WTC11 (cell line): Measurements from ENCODE around the gene FAU. TPM values are rescaled to one million over a fixed set of nuclear protein-coding genes. Genes with fewer than 3 reads are reported as not detected.

Experiments used
- CREB1 ChIP-seq: sonication (generic); formaldehyde crosslinking; IDR thresholded peaks from 2 replicates; pipeline ENCODE4 v1.8.0; 2023; ENCODE audit warnings: mild to moderate bottlenecking, missing genetic modification reagents
- CTCF ChIP-seq: fragments of 200-600 bp; IDR thresholded peaks from 2 replicates; pipeline ENCODE4 v1.8.0; 2022; ENCODE audit warnings: antibody characterized with exemption
- E2F4 ChIP-seq: sonication (generic); formaldehyde crosslinking; IDR thresholded peaks from 2 replicates; pipeline ENCODE4 v1.8.1; 2022; ENCODE audit warnings: low read depth, mild to moderate bottlenecking, moderate library complexity, missing genetic modification reagents, borderline replicate concordance
- ERG ChIP-seq: fragments of 250-450 bp; sonication (Bioruptor Pico); IDR thresholded peaks from 2 replicates; pipeline ENCODE4 v1.8.0; 2021; ENCODE audit warnings: mild to moderate bottlenecking
- ESRRA ChIP-seq: sonication (generic); formaldehyde crosslinking; IDR thresholded peaks from 2 replicates; pipeline ENCODE4 v1.8.1; 2022; ENCODE audit warnings: mild to moderate bottlenecking, missing genetic modification reagents, borderline replicate concordance
- FOXK1 ChIP-seq: sonication (generic); formaldehyde crosslinking; IDR thresholded peaks from 2 replicates; pipeline ENCODE4 v1.8.0; 2022; ENCODE audit warnings: mild to moderate bottlenecking, moderate library complexity, missing genetic modification reagents
- FOXP1 ChIP-seq: sonication (generic); formaldehyde crosslinking; IDR thresholded peaks from 2 replicates; pipeline ENCODE4 v1.8.0; 2022; ENCODE audit warnings: missing genetic modification reagents, mild to moderate bottlenecking, moderate library complexity, borderline replicate concordance
- HMGA2 ChIP-seq: fragments of 250-450 bp; sonication (Bioruptor Pico); IDR thresholded peaks from 2 replicates; pipeline ENCODE4 v1.4.0; 2021; ENCODE audit warnings: mild to moderate bottlenecking, moderate library complexity
- KAT7 ChIP-seq: sonication (generic); formaldehyde crosslinking; IDR thresholded peaks from 2 replicates; pipeline ENCODE4 v1.8.1; 2023; ENCODE audit warnings: missing genetic modification reagents, mild to moderate bottlenecking, borderline replicate concordance
- NR1H2 ChIP-seq: sonication (generic); formaldehyde crosslinking; IDR thresholded peaks from 2 replicates; pipeline ENCODE4 v1.9.0; 2021; ENCODE audit warnings: mild to moderate bottlenecking, moderate library complexity, missing genetic modification reagents
- NR2C2 ChIP-seq: sonication (generic); formaldehyde crosslinking; IDR thresholded peaks from 2 replicates; pipeline ENCODE4 v1.8.0; 2022; ENCODE audit warnings: mild to moderate bottlenecking, missing genetic modification reagents
- OVOL2 ChIP-seq: fragments of 250-450 bp; sonication (Bioruptor Pico); IDR thresholded peaks from 2 replicates; pipeline ENCODE4 v1.9.0; 2021; ENCODE audit warnings: mild to moderate bottlenecking, borderline replicate concordance
- SOX15 ChIP-seq: fragments of 250-450 bp; sonication (Bioruptor Pico); IDR thresholded peaks from 2 replicates; pipeline ENCODE4 v1.9.0; 2021; ENCODE audit warnings: mild to moderate bottlenecking
- TP53 ChIP-seq: sonication (generic); formaldehyde crosslinking; IDR thresholded peaks from 2 replicates; pipeline ENCODE4 v1.8.1; 2023; ENCODE audit warnings: mild to moderate bottlenecking, missing genetic modification reagents
- ZNF219 ChIP-seq: sonication (generic); formaldehyde crosslinking; IDR thresholded peaks from 2 replicates; pipeline ENCODE4 v1.8.0; 2023; ENCODE audit warnings: missing genetic modification reagents, mild to moderate bottlenecking, borderline replicate concordance
- total RNA-seq: library from RNA; stranded (reverse); gene quantifications from 3 replicates; pipeline ENCODE4 v1.2.3, GENCODE V29; 2021
- TF ChIP-seq, protein P1 (sequence below): fragments of 250-450 bp; sonication (Bioruptor Pico); IDR thresholded peaks from 2 replicates; pipeline ENCODE4 v1.9.0; 2021; ENCODE audit warnings: mild to moderate bottlenecking, borderline replicate concordance
- TF ChIP-seq, protein P2 (sequence below): sonication (generic); formaldehyde crosslinking; IDR thresholded peaks from 2 replicates; pipeline ENCODE4 v1.8.1; 2022; ENCODE audit warnings: mild to moderate bottlenecking, missing genetic modification reagents, moderate library complexity, borderline replicate concordance
- TF ChIP-seq, protein P3 (sequence below): sonication (generic); formaldehyde crosslinking; IDR thresholded peaks from 2 replicates; pipeline ENCODE4 v1.8.1; 2023; ENCODE audit warnings: mild to moderate bottlenecking, moderate library complexity, missing genetic modification reagents
- TF ChIP-seq, protein P4 (sequence below): sonication (generic); formaldehyde crosslinking; IDR thresholded peaks from 2 replicates; pipeline ENCODE4 v1.8.0; 2022; ENCODE audit warnings: mild to moderate bottlenecking, missing genetic modification reagents
- TF ChIP-seq, protein P5 (sequence below): sonication (generic); formaldehyde crosslinking; IDR thresholded peaks from 2 replicates; pipeline ENCODE4 v1.8.0; 2022; ENCODE audit warnings: mild to moderate bottlenecking, missing genetic modification reagents
- TF ChIP-seq, protein P6 (sequence below): sonication (generic); formaldehyde crosslinking; IDR thresholded peaks from 2 replicates; pipeline ENCODE4 v1.8.0; 2023; ENCODE audit warnings: missing genetic modification reagents

The FAU gene
- total RNA-seq, 1 experiment from 2014 or later = 991 TPM

- TF ChIP-seq, protein P1, sequence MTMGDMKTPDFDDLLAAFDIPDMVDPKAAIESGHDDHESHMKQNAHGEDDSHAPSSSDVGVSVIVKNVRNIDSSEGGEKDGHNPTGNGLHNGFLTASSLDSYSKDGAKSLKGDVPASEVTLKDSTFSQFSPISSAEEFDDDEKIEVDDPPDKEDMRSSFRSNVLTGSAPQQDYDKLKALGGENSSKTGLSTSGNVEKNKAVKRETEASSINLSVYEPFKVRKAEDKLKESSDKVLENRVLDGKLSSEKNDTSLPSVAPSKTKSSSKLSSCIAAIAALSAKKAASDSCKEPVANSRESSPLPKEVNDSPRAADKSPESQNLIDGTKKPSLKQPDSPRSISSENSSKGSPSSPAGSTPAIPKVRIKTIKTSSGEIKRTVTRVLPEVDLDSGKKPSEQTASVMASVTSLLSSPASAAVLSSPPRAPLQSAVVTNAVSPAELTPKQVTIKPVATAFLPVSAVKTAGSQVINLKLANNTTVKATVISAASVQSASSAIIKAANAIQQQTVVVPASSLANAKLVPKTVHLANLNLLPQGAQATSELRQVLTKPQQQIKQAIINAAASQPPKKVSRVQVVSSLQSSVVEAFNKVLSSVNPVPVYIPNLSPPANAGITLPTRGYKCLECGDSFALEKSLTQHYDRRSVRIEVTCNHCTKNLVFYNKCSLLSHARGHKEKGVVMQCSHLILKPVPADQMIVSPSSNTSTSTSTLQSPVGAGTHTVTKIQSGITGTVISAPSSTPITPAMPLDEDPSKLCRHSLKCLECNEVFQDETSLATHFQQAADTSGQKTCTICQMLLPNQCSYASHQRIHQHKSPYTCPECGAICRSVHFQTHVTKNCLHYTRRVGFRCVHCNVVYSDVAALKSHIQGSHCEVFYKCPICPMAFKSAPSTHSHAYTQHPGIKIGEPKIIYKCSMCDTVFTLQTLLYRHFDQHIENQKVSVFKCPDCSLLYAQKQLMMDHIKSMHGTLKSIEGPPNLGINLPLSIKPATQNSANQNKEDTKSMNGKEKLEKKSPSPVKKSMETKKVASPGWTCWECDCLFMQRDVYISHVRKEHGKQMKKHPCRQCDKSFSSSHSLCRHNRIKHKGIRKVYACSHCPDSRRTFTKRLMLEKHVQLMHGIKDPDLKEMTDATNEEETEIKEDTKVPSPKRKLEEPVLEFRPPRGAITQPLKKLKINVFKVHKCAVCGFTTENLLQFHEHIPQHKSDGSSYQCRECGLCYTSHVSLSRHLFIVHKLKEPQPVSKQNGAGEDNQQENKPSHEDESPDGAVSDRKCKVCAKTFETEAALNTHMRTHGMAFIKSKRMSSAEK (CRISPR knock-in tag) = no peak
- TF ChIP-seq, protein P2, sequence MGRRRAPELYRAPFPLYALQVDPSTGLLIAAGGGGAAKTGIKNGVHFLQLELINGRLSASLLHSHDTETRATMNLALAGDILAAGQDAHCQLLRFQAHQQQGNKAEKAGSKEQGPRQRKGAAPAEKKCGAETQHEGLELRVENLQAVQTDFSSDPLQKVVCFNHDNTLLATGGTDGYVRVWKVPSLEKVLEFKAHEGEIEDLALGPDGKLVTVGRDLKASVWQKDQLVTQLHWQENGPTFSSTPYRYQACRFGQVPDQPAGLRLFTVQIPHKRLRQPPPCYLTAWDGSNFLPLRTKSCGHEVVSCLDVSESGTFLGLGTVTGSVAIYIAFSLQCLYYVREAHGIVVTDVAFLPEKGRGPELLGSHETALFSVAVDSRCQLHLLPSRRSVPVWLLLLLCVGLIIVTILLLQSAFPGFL (CRISPR knock-in tag) = no peak
- TF ChIP-seq, protein P3, sequence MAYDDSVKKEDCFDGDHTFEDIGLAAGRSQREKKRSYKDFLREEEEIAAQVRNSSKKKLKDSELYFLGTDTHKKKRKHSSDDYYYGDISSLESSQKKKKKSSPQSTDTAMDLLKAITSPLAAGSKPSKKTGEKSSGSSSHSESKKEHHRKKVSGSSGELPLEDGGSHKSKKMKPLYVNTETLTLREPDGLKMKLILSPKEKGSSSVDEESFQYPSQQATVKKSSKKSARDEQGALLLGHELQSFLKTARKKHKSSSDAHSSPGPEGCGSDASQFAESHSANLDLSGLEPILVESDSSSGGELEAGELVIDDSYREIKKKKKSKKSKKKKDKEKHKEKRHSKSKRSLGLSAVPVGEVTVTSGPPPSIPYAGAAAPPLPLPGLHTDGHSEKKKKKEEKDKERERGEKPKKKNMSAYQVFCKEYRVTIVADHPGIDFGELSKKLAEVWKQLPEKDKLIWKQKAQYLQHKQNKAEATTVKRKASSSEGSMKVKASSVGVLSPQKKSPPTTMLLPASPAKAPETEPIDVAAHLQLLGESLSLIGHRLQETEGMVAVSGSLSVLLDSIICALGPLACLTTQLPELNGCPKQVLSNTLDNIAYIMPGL = peak; percentile 56; the same call in 1 of the 2 replicates
- TF ChIP-seq, protein P4, sequence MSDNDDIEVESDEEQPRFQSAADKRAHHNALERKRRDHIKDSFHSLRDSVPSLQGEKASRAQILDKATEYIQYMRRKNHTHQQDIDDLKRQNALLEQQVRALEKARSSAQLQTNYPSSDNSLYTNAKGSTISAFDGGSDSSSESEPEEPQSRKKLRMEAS (CRISPR knock-in tag) = peak; percentile 93
- peak; percentile 95 for TF ChIP-seq FOXK1
- TF ChIP-seq OVOL2 = no peak
- no peak for TF ChIP-seq NR2C2 (CRISPR knock-in tag)
- TF ChIP-seq ERG (CRISPR knock-in tag) = no peak
- TF ChIP-seq HMGA2 (CRISPR knock-in tag) = no peak
- TF ChIP-seq, protein P5, sequence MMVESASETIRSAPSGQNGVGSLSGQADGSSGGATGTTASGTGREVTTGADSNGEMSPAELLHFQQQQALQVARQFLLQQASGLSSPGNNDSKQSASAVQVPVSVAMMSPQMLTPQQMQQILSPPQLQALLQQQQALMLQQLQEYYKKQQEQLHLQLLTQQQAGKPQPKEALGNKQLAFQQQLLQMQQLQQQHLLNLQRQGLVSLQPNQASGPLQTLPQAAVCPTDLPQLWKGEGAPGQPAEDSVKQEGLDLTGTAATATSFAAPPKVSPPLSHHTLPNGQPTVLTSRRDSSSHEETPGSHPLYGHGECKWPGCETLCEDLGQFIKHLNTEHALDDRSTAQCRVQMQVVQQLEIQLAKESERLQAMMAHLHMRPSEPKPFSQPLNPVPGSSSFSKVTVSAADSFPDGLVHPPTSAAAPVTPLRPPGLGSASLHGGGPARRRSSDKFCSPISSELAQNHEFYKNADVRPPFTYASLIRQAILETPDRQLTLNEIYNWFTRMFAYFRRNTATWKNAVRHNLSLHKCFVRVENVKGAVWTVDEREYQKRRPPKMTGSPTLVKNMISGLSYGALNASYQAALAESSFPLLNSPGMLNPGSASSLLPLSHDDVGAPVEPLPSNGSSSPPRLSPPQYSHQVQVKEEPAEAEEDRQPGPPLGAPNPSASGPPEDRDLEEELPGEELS (CRISPR knock-in tag) = 0 out of 2 replicates have a peak, but pooled peaks have one; percentile 11
- TF ChIP-seq TP53 = no peak
- peak; percentile 56; the same call in 1 of the 2 replicates for TF ChIP-seq ZNF219 (CRISPR knock-in tag)
- peak; percentile 93; the same call in 1 of the 2 replicates for TF ChIP-seq CREB1 (CRISPR knock-in tag)
- no peak for TF ChIP-seq NR1H2 (CRISPR knock-in tag)
- no peak for TF ChIP-seq KAT7 (CRISPR knock-in tag)
- peak; percentile 100 for TF ChIP-seq E2F4 (CRISPR knock-in tag)
- TF ChIP-seq, protein P6, sequence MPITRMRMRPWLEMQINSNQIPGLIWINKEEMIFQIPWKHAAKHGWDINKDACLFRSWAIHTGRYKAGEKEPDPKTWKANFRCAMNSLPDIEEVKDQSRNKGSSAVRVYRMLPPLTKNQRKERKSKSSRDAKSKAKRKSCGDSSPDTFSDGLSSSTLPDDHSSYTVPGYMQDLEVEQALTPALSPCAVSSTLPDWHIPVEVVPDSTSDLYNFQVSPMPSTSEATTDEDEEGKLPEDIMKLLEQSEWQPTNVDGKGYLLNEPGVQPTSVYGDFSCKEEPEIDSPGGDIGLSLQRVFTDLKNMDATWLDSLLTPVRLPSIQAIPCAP (CRISPR knock-in tag) = no peak
- peak; percentile 93 for TF ChIP-seq FOXP1 (CRISPR knock-in tag)
- TF ChIP-seq ESRRA (CRISPR knock-in tag) = no peak
- no peak for TF ChIP-seq CTCF
- TF ChIP-seq SOX15 (CRISPR knock-in tag) = no peak
Measured at GRCh38 chr11:65083834-65084597, 37.9 kb downstream of the FAU start, which contains the start of the genes CDCA5 and ZFPL1 (continued).
